HUES48 (cell line): Measurements from ENCODE around the gene ROR1.

Experiments
- H3K27ac ChIP-seq: one replicate; pipeline ENCODE4 v1.7.0; 2013; ENCODE audit warnings: low read depth, low read length, inconsistent platforms
- H3K27me3 ChIP-seq: 2 replicates; pipeline ENCODE4 v1.6.1; 2013; ENCODE audit warnings: mild to moderate bottlenecking, low read length; ENCODE audit not compliant: control insufficient read depth, insufficient read depth
- H3K36me3 ChIP-seq: 2 replicates; pipeline ENCODE4 v1.6.1; 2013; ENCODE audit warnings: low read length; ENCODE audit not compliant: control insufficient read depth, insufficient read depth
- H3K4me1 ChIP-seq: 2 replicates; pipeline ENCODE4 v1.6.1; 2013; ENCODE audit warnings: mild to moderate bottlenecking, low read length; ENCODE audit not compliant: control insufficient read depth, insufficient read depth
- H3K4me3 ChIP-seq: 2 replicates; pipeline ENCODE4 v1.5.1; 2013; ENCODE audit warnings: mild to moderate bottlenecking, low read depth, low read length
- H3K9ac ChIP-seq: 2 replicates; pipeline ENCODE4 v1.6.1; 2013; ENCODE audit warnings: mild to moderate bottlenecking, low read depth, low read length, moderate library complexity
- H3K9me3 ChIP-seq: 2 replicates; pipeline ENCODE4 v1.6.1; 2013; ENCODE audit warnings: low read length; ENCODE audit not compliant: control insufficient read depth, insufficient read depth

ROR1 gene

DNA sequence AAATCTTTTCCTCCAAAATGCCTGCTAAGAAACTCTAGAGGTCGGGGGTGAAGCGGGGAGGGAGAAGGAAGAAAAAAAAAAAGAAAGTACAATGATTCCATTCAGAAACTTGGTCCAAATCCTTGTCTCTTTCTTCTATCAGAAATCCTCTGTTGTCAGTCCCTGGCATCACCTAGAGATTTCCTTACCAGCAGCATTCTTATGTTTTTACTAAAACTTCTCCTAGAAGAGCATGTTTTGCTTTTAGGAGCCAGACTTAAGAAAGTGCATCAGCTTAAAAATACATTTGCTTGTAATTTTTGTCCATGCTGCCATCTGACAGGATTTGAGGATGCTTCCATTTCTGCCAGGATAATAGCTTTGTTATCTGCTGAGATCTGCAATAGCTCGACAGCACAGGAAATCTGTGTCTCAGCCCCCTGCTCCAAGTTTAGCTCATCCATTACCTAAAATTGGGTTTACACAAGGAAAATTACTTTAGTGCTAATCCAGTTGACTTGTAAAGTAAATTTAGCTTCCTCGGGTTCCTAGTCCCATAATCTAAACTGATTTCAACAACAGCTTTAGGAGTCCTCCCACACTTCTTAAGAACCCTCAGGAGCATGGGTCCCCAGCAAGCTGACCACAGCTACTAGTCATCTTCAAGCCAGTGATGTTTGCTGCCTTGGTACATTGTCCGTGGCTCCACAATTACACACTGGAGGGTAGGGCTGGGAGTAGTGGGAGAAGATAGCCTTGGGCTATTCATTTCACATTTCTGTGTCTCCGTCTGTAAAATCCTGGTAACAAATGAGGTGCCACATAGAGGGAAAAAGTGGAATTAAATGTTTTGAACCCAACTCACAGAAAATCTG lies 337.3 kb downstream of the ROR1 start:
- Histone ChIP-seq H3K4me3 (no peak overlapping the region), H3K27me3 (no peaks in the 10 kb centered on the region), H3K4me1 (0 out of 2 replicates have a peak, but pooled peaks cover 7% of the 10 kb centered on the region), H3K36me3 (no peaks in the 10 kb centered on the region), H3K27ac (no peak overlapping the region), H3K9me3 (no peaks in the 10 kb centered on the region), H3K9ac (no peak overlapping the region)

DNA sequence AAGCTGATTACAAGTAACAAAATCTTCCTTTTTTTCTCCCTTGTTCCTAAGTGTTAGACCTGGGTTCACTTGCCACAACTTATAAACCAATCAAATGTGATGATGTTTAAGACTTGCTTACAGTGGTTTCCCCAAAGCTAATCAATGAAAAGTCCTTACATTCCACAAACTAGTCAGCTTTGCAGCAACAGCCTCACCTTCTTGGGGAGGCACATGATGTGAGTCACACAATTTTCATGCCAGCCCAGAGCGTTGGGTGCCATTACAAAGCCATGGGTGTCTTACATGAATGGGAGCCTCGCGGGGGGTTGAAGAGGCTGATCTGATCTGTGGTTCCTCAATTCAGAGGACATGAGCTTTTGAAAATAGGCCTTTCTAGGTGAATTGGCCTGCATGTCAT lies 338.0 kb downstream of the ROR1 start:
- no peaks in the 10 kb centered on the region for H3K9me3 ChIP-seq
- H3K27ac ChIP-seq = no peak overlapping the region
- H3K27me3 ChIP-seq = no peaks in the 10 kb centered on the region

DNA sequence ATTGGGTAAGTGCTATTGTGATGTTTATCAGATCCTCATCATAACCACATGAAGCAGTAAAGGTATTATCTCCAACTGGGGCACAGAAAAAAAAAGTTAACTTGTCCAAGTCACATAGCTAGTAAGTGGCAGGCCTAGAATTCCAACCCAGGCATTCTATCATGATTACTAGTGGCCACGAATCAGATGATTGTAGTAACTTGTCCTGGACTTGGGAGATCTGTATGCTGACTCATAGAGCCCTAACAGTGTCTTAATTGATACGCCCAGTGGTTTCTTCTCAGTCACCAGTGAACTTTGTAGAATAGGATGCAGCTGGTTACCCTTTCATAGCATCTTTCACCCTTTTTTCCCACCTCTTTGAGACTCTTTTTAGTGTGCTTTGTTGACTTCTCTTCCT lies 338.5 kb downstream of the ROR1 start:
- Histone ChIP-seq H3K36me3 (no peaks in the 10 kb centered on the region), H3K9me3 (no peaks in the 10 kb centered on the region), H3K4me1 (0 out of 2 replicates have a peak, but pooled peaks cover 7% of the 10 kb centered on the region), H3K4me3 (no peak overlapping the region), H3K27me3 (no peaks in the 10 kb centered on the region), H3K27ac (no peak overlapping the region), H3K9ac (no peak overlapping the region)

More for the DNA sequence above, 338.0 kb downstream of the ROR1 start:
- Histone ChIP-seq H3K4me3 (no peak overlapping the region), H3K4me1 (0 out of 2 replicates have a peak, but pooled peaks cover 7% of the 10 kb centered on the region), H3K9ac (no peak overlapping the region), H3K36me3 (no peaks in the 10 kb centered on the region)

DNA sequence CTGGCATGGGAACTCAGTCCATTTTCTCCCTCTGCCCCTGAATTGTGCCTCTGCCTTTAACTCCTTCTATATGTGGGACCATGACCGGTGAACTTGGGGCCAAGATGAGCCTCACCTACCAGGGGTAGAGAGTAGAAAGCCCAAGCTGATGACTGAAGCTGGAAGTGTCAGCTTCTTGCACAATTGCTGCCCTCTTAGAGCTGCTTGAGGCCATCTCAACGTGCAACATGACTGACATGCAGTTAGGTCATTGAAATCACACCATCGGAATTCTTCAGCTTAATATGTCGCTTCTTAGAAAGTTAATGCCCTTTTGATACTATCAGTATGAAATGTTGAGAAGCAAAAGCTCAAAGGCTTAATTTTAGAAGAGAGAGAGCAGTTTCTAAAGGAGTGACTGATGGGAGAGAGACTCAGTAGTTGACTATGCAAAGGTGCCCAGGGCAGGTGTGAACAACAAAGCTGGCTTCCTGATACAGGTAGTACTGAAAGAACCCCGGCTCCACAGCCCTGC lies 340.3 kb downstream of the ROR1 start:
- Histone ChIP-seq H3K36me3 (no peaks in the 10 kb centered on the region), H3K27ac (no peak overlapping the region), H3K4me3 (no peak overlapping the region), H3K9ac (no peak overlapping the region), H3K4me1 (0 out of 2 replicates have a peak, but pooled peaks cover 7% of the 10 kb centered on the region), H3K27me3 (no peaks in the 10 kb centered on the region), H3K9me3 (no peaks in the 10 kb centered on the region)

DNA sequence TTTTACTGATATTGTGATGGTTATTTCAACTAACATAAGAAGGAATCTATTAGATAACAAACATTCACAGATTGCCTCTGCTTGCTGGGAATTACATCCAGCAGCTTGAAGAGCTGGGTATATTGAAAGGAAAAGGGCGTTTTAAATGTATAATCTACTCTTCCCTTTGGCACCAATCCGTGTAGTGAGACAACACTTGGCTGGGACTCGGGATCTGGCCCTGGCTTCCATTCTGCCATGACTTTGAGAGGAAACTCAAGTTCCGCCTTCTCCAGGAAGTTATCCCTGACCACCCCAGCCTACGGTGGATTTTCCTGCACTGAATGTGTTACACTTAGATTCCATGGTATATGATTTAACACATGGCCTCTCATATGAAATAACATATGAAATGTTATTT lies 342.7 kb downstream of the ROR1 start:
- 0 out of 2 replicates have a peak, but pooled peaks cover 7% of the 10 kb centered on the region for H3K4me1 ChIP-seq
- no peaks in the 10 kb centered on the region for H3K9me3 ChIP-seq
- no peak overlapping the region for H3K27ac ChIP-seq
- no peak overlapping the region for H3K9ac ChIP-seq
- H3K36me3 ChIP-seq = no peaks in the 10 kb centered on the region
- no peaks in the 10 kb centered on the region for H3K27me3 ChIP-seq
- H3K4me3 ChIP-seq = no peak overlapping the region

DNA sequence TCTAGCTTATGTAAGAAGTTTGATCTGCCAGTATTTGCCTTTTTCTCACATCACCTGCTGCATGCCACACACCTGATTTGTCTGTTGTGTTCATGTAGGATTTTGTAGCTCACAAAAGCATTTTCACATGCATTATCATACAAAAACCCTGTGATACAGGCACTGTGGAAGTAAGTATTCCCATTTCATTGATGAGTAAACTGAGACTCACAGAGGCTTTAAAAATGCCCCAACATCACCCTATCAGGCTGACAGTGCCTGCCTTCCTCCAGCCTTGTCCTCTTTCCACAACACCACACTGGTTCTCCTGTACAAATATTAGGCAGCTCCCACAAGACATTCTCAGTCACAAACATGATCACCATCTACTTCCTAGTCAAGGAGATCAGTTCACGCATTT lies 343.7 kb downstream of the ROR1 start:
- H3K27ac ChIP-seq = no peak overlapping the region
- no peak overlapping the region for H3K4me3 ChIP-seq
- no peaks in the 10 kb centered on the region for H3K36me3 ChIP-seq
- no peaks in the 10 kb centered on the region for H3K9me3 ChIP-seq
- H3K4me1 ChIP-seq = 0 out of 2 replicates have a peak, but pooled peaks cover under 1% of the 10 kb centered on the region
- no peaks in the 10 kb centered on the region for H3K27me3 ChIP-seq
- no peak overlapping the region for H3K9ac ChIP-seq

DNA sequence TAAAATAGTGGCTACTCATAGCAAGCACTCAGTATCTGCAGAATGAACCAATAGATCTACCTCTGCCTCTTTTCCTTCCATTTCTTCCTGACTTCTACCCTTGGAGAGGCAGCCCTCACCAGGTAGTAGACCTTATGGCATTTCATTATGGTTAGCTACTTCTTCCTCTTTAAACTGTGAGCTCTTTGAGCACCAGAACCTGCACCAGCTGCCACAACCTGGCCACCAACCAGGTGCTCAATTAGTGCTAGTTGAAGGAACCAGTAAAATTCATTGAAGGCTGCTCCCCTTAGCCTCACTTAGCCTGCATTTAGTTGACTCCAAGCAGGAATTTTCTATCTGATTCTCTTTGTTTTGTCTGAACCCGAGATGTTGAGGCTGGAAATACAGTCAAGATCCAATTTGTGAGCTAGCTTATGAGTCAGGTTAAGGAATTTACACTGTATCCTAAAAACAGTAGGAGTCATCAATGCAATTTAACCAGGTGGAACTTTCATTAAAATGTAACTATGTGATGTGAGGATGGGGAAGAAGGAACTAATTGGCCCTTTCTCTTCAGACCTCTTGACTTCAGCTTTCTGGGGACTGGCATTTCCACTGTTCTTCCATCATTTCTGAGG lies 348.1 kb downstream of the ROR1 start:
- Histone ChIP-seq H3K4me3 (no peak overlapping the region), H3K4me1 (no peaks in the 10 kb centered on the region), H3K27ac (no peak overlapping the region), H3K36me3 (no peaks in the 10 kb centered on the region), H3K27me3 (no peaks in the 10 kb centered on the region), H3K9me3 (no peaks in the 10 kb centered on the region), H3K9ac (no peak overlapping the region)

DNA sequence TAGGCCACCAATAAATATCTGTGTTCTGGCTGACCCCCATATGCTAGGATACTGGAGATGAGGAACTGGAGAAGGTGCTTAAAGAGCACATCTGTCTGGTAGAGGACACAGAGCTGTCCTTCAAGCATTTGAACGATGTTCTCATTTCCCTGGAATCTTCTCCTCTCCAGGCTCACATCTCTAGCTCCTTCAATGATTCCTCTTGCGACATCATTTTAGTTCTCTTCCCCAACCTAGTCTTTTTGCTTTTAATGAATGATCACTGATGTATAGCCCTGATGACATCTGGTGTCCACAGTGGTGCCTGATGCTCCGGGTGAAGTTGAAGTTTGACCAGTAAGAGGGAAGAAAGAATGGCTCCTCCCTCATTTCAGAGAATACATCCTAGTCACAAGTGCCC lies 348.8 kb downstream of the ROR1 start:
- Histone ChIP-seq H3K27me3 (no peaks in the 10 kb centered on the region), H3K9me3 (no peaks in the 10 kb centered on the region), H3K36me3 (no peaks in the 10 kb centered on the region), H3K4me3 (no peak overlapping the region), H3K9ac (no peak overlapping the region), H3K27ac (no peak overlapping the region), H3K4me1 (no peaks in the 10 kb centered on the region)

DNA sequence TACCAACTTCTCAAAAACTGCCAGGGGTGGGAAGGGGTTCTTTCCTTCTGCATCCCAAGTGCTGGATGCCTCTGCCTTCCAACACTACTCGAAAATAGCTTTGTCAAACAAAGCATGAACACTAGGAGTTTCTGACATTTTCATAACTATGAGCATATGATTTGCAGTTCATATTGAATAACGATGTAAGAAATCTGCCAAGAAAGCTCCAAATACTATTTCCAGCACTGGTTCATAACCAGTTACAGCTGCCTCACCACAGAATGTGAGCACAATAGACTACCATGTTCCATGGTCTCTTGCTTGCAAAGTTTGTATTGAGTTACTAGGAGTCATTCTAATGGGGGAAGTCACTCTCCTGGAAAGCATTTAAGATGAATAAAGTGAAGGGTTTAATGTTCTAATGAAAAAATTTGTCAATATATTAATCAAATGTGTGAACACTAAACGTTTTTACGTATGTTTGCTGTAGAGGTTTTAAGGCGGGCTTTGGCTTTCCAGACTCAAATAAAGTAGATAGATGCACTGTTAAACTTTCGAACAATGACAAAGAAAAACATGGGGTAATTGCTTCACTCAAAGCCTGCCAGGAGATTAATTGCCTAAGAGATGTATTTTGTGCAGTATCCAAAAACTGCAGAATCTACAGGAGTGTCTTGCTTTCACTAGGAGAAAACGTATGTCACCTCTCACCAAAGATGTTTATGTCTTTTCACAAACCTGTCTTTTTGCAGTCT lies 351.1 kb downstream of the ROR1 start:
- H3K27ac ChIP-seq = no peak overlapping the region
- H3K9ac ChIP-seq = no peak overlapping the region
- no peaks in the 10 kb centered on the region for H3K27me3 ChIP-seq
- no peak overlapping the region for H3K4me3 ChIP-seq
- H3K9me3 ChIP-seq = no peaks in the 10 kb centered on the region
- H3K4me1 ChIP-seq = no peaks in the 10 kb centered on the region
- H3K36me3 ChIP-seq = no peaks in the 10 kb centered on the region

DNA sequence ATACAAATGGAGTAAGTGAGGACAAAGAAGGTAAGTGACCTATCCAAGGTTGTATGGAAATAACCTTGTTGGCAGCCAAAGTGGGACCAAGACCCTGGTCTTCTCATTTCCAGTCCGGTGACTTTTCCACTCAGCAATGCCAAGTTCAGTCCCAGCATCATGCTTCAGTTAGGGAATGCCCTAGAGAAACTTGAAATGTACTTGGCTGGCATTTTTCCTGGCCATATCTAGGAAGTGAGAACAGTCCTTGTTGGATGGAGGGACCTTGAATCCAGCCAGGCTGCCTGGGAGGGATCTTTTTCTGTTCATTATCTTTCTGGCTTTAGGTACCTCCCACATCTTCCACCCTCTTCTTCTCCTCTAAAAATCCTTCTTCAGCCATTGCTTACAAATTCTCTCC lies 352.8 kb downstream of the ROR1 start:
- H3K27me3 ChIP-seq = no peaks in the 10 kb centered on the region
- H3K4me3 ChIP-seq = no peak overlapping the region
- H3K36me3 ChIP-seq = no peaks in the 10 kb centered on the region
- H3K9ac ChIP-seq = no peak overlapping the region
- H3K27ac ChIP-seq = no peak overlapping the region
- H3K9me3 ChIP-seq = no peaks in the 10 kb centered on the region
- peaks cover 4% of the 10 kb centered on the region; the same call in 1 of the 2 replicates for H3K4me1 ChIP-seq
